ENCODE results near the gene DNAJC22.

The DNAJC22 gene

DNA sequence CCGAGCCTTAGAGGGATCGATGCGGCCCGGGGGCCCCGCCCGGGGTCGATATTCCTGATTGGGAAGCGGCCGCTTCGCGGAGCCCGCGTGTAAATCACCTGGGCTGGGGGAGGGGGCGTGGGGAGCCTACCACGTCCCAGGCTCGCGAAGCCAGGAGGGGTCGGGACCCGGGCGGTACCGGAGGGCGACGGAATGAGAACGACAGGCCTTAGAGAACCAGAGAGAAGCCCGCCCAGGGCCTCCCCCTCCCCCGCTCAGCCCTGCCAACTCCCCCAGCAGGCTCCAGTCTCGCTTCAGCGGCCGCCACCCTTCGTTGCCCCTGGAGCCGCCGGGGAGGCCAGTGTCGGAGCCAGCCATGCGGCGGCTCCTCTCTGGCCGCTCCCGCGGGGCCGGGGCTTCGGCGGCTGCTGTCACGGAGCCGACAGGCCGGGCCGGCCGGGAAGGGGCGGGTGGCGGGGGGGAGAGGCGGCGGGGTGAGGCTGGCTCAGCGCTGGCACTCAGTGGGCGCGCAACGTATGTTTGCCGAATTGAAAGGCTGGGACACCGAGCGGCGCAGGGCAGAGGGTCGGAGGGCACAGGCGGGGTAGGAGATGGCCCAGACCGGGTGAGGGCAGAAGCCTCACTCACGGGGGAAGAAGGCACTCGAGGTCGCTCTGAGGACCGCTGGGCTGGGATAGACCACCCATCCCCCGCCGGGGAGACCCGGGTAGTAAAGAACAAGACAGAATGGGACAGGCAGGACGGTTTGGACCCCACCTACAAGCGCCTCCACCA, 1.4 kb upstream of the DNAJC22 start:
- Histone ChIP-seq H3K4me1 (ENCODE audit: insufficient read depth, low read length) (peaks cover 17% of the 10 kb centered on the region), H3K9me3 (ENCODE audit: control insufficient read depth, insufficient read depth, low read length) (no peaks in the 10 kb centered on the region), H3K9ac (ENCODE audit: low read depth, low read length) (peak overlapping the region; percentile 41; the same call in 1 of the 2 replicates), H3K36me3 (ENCODE audit: insufficient read depth, low read length) (no peaks in the 10 kb centered on the region)

DNA sequence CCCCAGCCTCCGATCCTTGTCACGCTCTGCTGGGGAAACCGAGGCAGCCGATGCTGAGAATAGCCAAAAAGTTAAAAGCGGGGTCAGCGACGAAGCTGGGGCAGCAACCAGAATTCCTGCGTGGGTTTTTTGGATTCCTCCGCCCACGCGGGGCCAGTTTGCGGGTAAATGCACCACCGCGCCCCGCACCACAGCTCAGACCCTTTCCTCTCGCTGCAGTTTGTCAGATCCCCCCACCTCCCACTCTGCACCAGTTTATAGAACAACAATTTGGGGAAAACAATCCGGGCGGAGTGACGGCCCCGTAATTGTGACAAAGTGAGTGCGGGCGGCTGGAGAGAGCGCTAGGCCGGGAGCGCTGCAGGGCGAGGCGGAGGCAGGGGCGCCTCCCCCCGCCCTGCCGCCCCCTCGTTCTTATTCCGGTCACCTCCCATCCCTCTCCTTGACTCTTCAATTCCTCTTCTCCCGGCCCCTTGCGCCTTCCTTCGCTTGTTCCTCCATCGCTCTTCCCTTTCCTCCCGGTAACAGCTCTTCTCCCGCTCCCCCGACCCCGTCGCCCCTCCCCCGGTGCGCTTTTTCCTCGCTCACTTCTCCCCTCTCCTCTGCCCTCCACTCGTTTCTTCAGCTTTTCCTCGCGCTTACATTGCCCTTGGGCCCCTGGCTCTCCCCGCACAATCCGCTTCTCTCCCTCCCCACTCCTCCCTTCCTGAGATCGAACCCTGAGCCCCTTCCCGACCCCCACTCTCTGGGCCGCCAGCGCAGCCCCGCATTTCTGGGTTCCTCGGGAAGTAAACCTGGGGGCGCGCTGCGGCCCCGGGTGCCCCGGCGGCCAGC, 646 bp upstream of the DNAJC22 start:
- H3K4me1 ChIP-seq (ENCODE audit: insufficient read depth, low read length): peaks cover 10% of the 10 kb centered on the region
- H3K9ac ChIP-seq (ENCODE audit: low read depth, low read length): peak overlapping the region; percentile 41; the same call in 1 of the 2 replicates
- no peaks in the 10 kb centered on the region for H3K9me3 ChIP-seq (ENCODE audit: control insufficient read depth, insufficient read depth, low read length)
- no peaks in the 10 kb centered on the region for H3K36me3 ChIP-seq (ENCODE audit: insufficient read depth, low read length)

DNA sequence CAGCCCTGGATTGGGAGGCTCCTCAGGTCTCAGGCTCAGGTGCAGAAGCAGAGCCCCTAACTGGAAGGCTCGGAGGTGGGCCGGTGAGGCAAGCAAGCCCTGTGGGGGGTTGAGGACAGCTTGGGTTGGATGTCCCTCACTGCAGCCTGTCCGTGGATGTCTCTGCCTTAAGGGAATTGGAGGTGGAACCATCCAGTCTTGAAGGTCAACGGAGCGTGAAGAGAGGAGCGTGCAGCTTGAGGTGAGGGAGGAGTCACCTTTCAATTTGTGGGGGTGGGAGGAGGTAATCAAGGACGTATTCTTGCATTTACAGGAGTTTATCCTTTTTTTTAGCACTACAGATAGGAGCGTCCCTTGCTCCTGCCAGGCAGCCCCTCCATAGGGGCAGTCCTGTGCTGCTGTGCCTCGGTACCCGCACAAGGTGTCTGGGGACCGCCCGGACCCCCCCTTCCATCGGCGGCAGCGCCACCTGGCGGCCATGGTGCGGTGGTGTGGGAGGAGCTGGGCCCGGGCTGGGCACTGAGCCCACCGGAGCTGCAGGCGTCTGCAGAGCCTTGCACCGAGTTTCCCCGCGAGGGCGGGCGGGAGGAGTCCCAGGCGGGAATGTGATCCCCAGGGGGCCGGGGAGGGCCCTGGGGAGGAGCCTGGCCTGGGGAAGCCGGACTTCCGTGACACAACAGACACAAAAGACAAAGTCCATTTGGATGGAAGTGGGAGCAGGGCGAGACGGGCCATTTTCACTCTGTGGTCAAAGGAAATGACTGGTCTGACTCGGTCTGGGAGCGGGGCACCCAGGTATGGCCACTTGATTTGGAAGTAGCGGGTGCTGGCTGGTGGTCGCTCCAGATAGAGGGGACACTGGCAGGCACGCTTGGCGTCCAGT, 864 bp downstream of the DNAJC22 start:
- H3K4me1 ChIP-seq (ENCODE audit: insufficient read depth, low read length): peaks cover 6% of the 10 kb centered on the region; the same call in 1 of the 2 replicates
- H3K9ac ChIP-seq (ENCODE audit: low read depth, low read length): peak overlapping the region; percentile 41; the same call in 1 of the 2 replicates
- no peaks in the 10 kb centered on the region for H3K9me3 ChIP-seq (ENCODE audit: control insufficient read depth, insufficient read depth, low read length)
- H3K36me3 ChIP-seq (ENCODE audit: insufficient read depth, low read length): no peaks in the 10 kb centered on the region

DNA sequence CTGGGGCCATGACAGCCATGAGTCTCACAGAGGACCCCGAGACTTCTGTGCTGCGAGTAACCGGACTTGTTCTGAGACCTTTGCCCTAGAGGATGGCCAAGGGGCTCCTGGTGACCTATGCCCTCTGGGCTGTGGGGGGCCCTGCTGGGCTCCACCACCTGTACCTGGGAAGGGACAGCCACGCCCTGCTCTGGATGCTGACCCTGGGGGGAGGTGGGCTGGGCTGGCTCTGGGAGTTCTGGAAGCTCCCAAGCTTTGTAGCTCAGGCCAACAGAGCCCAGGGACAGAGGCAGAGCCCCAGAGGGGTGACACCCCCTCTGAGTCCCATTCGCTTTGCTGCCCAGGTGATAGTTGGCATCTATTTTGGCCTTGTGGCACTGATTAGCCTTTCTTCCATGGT, 2.1 kb downstream of the DNAJC22 start:
- Histone ChIP-seq H3K9me3 (ENCODE audit: control insufficient read depth, insufficient read depth, low read length) (no peaks in the 10 kb centered on the region), H3K4me1 (ENCODE audit: insufficient read depth, low read length) (0 out of 2 replicates have a peak, but pooled peaks cover under 1% of the 10 kb centered on the region), H3K36me3 (ENCODE audit: insufficient read depth, low read length) (no peaks in the 10 kb centered on the region), H3K9ac (ENCODE audit: low read depth, low read length) (no peak overlapping the region)

DNA sequence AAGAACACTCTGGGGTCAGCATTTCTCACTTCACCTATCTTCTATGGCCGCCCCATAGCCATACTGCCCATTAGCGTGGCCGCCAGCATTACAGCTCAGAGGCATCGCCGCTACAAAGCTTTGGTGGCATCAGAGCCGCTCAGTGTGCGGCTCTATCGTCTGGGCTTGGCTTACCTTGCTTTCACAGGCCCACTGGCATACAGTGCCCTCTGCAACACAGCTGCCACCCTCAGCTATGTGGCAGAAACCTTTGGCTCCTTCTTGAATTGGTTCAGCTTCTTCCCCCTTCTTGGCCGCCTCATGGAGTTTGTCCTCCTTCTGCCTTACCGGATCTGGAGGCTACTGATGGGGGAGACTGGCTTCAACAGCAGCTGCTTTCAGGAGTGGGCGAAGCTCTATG, 2.6 kb downstream of the DNAJC22 start:
- Histone ChIP-seq H3K36me3 (ENCODE audit: insufficient read depth, low read length) (no peaks in the 10 kb centered on the region), H3K9me3 (ENCODE audit: control insufficient read depth, insufficient read depth, low read length) (no peaks in the 10 kb centered on the region), H3K4me1 (ENCODE audit: insufficient read depth, low read length) (no peaks in the 10 kb centered on the region), H3K9ac (ENCODE audit: low read depth, low read length) (no peak overlapping the region)

GRCh38 chr12:49352351-49352750, 5.7 kb downstream of the DNAJC22 start:
- Histone ChIP-seq H3K36me3 (ENCODE audit: insufficient read depth, low read length) (no peaks in the 10 kb centered on the region), H3K9ac (ENCODE audit: low read depth, low read length) (no peak overlapping the region), H3K4me1 (ENCODE audit: insufficient read depth, low read length) (no peaks in the 10 kb centered on the region), H3K9me3 (ENCODE audit: control insufficient read depth, insufficient read depth, low read length) (no peaks in the 10 kb centered on the region)

GRCh38 chr12:49355913-49356312, 9.2 kb downstream of the DNAJC22 start:
- H3K9me3 ChIP-seq (ENCODE audit: control insufficient read depth, insufficient read depth, low read length): no peaks in the 10 kb centered on the region
- no peaks in the 10 kb centered on the region for H3K4me1 ChIP-seq (ENCODE audit: insufficient read depth, low read length)
- no peak overlapping the region for H3K9ac ChIP-seq (ENCODE audit: low read depth, low read length)
- H3K36me3 ChIP-seq (ENCODE audit: insufficient read depth, low read length): no peaks in the 10 kb centered on the region

DNA sequence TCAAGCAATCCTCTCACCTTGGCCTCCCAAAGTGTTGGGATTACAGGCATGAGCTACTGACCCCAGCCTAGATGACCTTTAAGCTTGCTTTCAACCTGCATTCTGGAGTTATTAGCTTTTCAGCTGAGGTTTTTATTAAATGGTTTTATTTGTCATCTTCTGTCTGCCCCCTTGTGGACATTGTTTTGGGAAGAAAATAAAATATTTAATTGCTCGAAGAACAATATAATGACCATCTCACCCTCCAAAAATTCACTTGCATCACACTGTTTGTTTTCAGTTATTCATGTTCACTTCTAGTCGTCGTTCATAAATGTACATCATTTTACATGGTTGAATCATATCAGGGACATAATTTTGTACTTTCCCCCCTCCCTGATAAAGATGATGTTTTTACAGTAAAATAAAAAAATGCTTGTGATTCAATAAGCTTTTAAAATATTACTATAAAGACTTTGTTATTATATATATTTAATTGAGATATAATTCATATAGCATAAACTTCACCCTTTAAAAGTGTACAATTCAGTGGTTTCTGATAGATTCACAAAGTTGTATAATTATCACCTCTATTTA, 10.5 kb downstream of the DNAJC22 start:
- Histone ChIP-seq H3K36me3 (ENCODE audit: insufficient read depth, low read length) (no peaks in the 10 kb centered on the region), H3K9me3 (ENCODE audit: control insufficient read depth, insufficient read depth, low read length) (no peaks in the 10 kb centered on the region), H3K9ac (ENCODE audit: low read depth, low read length) (no peak overlapping the region)

GRCh38 chr12:49358483-49359141, 11.9 kb downstream of the DNAJC22 start:
- Histone ChIP-seq H3K36me3 (ENCODE audit: insufficient read depth, low read length) (no peaks in the 10 kb centered on the region), H3K4me1 (ENCODE audit: insufficient read depth, low read length) (no peaks in the 10 kb centered on the region), H3K9me3 (ENCODE audit: control insufficient read depth, insufficient read depth, low read length) (no peaks in the 10 kb centered on the region), H3K9ac (ENCODE audit: low read depth, low read length) (no peak overlapping the region)

More for the DNA sequence above, 10.5 kb downstream of the DNAJC22 start:
- H3K4me1 ChIP-seq (ENCODE audit: insufficient read depth, low read length): no peaks in the 10 kb centered on the region

DNA sequence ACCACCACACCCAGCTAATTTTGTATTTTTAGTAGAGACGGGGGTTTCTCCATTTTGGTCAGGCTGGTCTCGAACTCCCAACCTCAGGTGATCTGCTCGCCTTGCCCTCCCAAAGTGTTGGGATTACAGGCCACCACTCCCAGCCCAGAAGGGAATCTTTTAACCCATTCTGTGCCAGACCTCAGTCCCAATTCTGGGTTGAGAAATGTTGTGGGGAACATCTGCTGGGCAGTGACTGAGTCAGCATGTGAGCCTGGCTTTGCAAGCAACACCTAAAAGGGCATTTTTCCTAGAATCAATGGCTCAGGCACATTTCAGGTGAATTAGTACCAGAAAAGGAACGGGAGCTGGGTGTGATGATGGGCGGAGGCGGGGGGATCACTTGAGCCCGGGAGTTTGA, 13.0 kb downstream of the DNAJC22 start:
- Histone ChIP-seq H3K4me1 (ENCODE audit: insufficient read depth, low read length) (no peaks in the 10 kb centered on the region), H3K9ac (ENCODE audit: low read depth, low read length) (no peak overlapping the region)

DNA sequence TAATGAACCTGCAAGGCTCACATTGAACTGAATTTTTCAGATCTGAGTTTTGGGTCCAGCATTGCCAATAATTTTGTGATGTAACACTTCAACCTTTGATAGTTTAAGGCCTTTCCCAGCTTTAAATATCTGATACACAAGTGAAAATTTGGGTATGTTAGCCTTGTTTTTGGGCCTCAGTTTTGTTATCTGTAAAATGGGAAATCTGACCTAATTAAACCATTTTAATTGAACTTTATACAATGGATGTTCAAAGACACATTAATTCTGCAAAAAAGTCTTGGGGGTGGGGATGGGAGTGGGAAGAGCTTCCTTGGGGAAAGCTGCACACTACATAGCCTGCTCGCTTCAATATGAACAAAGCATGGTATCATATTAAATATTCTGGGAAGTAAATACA, 15.4 kb downstream of the DNAJC22 start:
- no peaks in the 10 kb centered on the region for H3K4me1 ChIP-seq (ENCODE audit: insufficient read depth, low read length)
- no peaks in the 10 kb centered on the region for H3K9me3 ChIP-seq (ENCODE audit: control insufficient read depth, insufficient read depth, low read length)
- no peak overlapping the region for H3K9ac ChIP-seq (ENCODE audit: low read depth, low read length)
- no peaks in the 10 kb centered on the region for H3K36me3 ChIP-seq (ENCODE audit: insufficient read depth, low read length)

More for the DNA sequence above, 13.0 kb downstream of the DNAJC22 start:
- no peaks in the 10 kb centered on the region for H3K36me3 ChIP-seq (ENCODE audit: insufficient read depth, low read length)
- no peaks in the 10 kb centered on the region for H3K9me3 ChIP-seq (ENCODE audit: control insufficient read depth, insufficient read depth, low read length)

GRCh38 chr12:49364989-49365388, 18.3 kb downstream of the DNAJC22 start:
- H3K9me3 ChIP-seq (ENCODE audit: control insufficient read depth, insufficient read depth, low read length): no peaks in the 10 kb centered on the region
- H3K36me3 ChIP-seq (ENCODE audit: insufficient read depth, low read length): no peaks in the 10 kb centered on the region
- H3K4me1 ChIP-seq (ENCODE audit: insufficient read depth, low read length): peaks cover 6% of the 10 kb centered on the region; the same call in 1 of the 2 replicates
- no peak overlapping the region for H3K9ac ChIP-seq (ENCODE audit: low read depth, low read length)

DNA sequence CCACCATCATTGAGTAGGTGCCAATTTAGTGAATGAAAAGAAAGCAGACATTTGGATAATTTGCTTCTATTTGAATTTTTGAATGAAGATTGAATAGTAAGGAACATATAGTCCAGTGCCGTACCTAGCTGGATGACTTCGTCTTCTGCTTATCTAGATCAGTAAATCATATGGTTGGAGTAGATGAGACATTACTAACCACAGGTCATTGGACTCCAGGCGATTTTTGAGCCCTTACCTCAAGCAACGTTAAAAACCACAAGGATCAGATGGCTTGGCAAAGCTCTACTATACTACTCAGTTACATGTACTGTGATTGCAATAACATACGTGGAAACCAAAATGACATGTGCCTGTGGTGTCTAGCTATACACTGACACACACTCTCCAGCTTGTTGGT, 18.9 kb downstream of the DNAJC22 start:
- Histone ChIP-seq H3K36me3 (ENCODE audit: insufficient read depth, low read length) (no peaks in the 10 kb centered on the region), H3K9ac (ENCODE audit: low read depth, low read length) (peak overlapping the region; percentile 89; the same call in 1 of the 2 replicates), H3K4me1 (ENCODE audit: insufficient read depth, low read length) (peaks cover 6% of the 10 kb centered on the region; the same call in 1 of the 2 replicates), H3K9me3 (ENCODE audit: control insufficient read depth, insufficient read depth, low read length) (no peaks in the 10 kb centered on the region)

Data from ES-I3 (cell line).